Glomerular endothelial cell (primary cell): ENCODE measurements around the gene ATP11B. TPM values are rescaled to one million over a fixed set of nuclear protein-coding genes. Genes with fewer than 3 reads are reported as not detected.
"Not testable (repeated sequence)": the region's sequence is repeated elsewhere in the genome, so short reads cannot be mapped to it uniquely, and the experiment has no call there.

ENCODE experiments used
- DNase-seq: peaks from one replicate; pipeline ENCODE4 v3.0.0-alpha.2; 2011; ENCODE audit warnings: low read depth, low spot score; ENCODE audit errors: extremely low read depth
- total RNA-seq: library from RNA; depleted of rRNA; stranded (reverse); fragments of >200 nt; gene quantifications from 2 replicates; pipeline ENCODE4 v1.2.3, GENCODE V29; 2015

Gene ATP11B
- total RNA-seq, 1 donor from 2014 or later, result 42.6 TPM

GRCh38 chr3:182822260-182822659, 29.0 kb downstream of the ATP11B start:
- not testable (repeated sequence) for DNase-seq

GRCh38 chr3:182824957-182825356, 31.7 kb downstream of the ATP11B start:
- no peak for DNase-seq

- no peak for DNase-seq
These were observed 36.6 kb downstream of the ATP11B start for GRCh38 chr3:182829761-182830405.

GRCh38 chr3:182837855-182838454, 44.7 kb downstream of the ATP11B start:
- peak; percentile 25 for DNase-seq

- DNase-seq, result no peak
These were observed 50.2 kb downstream of the ATP11B start for GRCh38 chr3:182843478-182843877.

- no peak for DNase-seq
These were observed 55.6 kb downstream of the ATP11B start for GRCh38 chr3:182848906-182849305.

- no peak for DNase-seq
These were observed 61.8 kb downstream of the ATP11B start for GRCh38 chr3:182855076-182855475.

GRCh38 chr3:182861348-182861747, 68.0 kb downstream of the ATP11B start:
- DNase-seq, result no peak

- DNase-seq, result no peak
These were observed 69.0 kb downstream of the ATP11B start for GRCh38 chr3:182862159-182862860.

- DNase-seq, result no peak
These were observed 75.8 kb downstream of the ATP11B start for GRCh38 chr3:182869059-182869458.

GRCh38 chr3:182870917-182871316, 77.6 kb downstream of the ATP11B start:
- not testable (repeated sequence) for DNase-seq

- DNase-seq, result no peak
These were observed 85.8 kb downstream of the ATP11B start for GRCh38 chr3:182879031-182879611.

GRCh38 chr3:182886497-182886896, 93.2 kb downstream of the ATP11B start:
- DNase-seq, result no peak

- no peak for DNase-seq
These were observed 96.8 kb downstream of the ATP11B start for GRCh38 chr3:182889948-182890629.

GRCh38 chr3:182891364-182891763, 98.1 kb downstream of the ATP11B start:
- DNase-seq, result no peak

GRCh38 chr3:182892226-182892625, 98.9 kb downstream of the ATP11B start:
- no peak for DNase-seq

GRCh38 chr3:182895513-182896112, 102.3 kb downstream of the ATP11B start:
- no peak for DNase-seq

GRCh38 chr3:182896553-182896952, 103.2 kb downstream of the ATP11B start:
- no peak for DNase-seq

- no peak for DNase-seq
These were observed 108.9 kb downstream of the ATP11B start for GRCh38 chr3:182902236-182902635.

GRCh38 chr3:182904164-182904563, 110.9 kb downstream of the ATP11B start:
- no peak for DNase-seq

- DNase-seq, result no peak
These were observed 112.3 kb downstream of the ATP11B start for GRCh38 chr3:182905623-182906022.
